Body of pancreas (tissue), 4 donors: ENCODE data around the gene EBF3.

Experiments used
- POLR2A ChIP-seq, 3 donors: fragments of 450-650 bp; IDR thresholded peaks; one replicate each; pipeline ENCODE4 v1.6.1; 2016; ENCODE audit warnings: antibody characterized with exemption in 3 of 3, mild to moderate bottlenecking in 2 of 3
- TF ChIP-seq, protein P1 (sequence below), 7 experiments: fragments of 450-650 bp in 4 of 7; fragments of 200-600 bp in 3 of 7; sonication (generic) in 3 of 7; IDR thresholded peaks; one replicate each; pipeline ENCODE4 v1.5.1; 2016 to 2019; ENCODE audit warnings: antibody characterized with exemption in 7 of 7

GRCh38 chr10:129939416-129940275 is 24.4 kb downstream of the EBF3 start:
- TF ChIP-seq, protein P1, sequence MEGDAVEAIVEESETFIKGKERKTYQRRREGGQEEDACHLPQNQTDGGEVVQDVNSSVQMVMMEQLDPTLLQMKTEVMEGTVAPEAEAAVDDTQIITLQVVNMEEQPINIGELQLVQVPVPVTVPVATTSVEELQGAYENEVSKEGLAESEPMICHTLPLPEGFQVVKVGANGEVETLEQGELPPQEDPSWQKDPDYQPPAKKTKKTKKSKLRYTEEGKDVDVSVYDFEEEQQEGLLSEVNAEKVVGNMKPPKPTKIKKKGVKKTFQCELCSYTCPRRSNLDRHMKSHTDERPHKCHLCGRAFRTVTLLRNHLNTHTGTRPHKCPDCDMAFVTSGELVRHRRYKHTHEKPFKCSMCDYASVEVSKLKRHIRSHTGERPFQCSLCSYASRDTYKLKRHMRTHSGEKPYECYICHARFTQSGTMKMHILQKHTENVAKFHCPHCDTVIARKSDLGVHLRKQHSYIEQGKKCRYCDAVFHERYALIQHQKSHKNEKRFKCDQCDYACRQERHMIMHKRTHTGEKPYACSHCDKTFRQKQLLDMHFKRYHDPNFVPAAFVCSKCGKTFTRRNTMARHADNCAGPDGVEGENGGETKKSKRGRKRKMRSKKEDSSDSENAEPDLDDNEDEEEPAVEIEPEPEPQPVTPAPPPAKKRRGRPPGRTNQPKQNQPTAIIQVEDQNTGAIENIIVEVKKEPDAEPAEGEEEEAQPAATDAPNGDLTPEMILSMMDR (IDR thresholded peaks at IDR 0.05) = no peak
- TF ChIP-seq POLR2A (IDR thresholded peaks at IDR 0.05) = no peak
